Measurements from ENCODE around the gene TREM1. TPM values are rescaled to one million over a fixed set of nuclear protein-coding genes. Genes with fewer than 3 reads are reported as not detected.

TREM1 gene
- 0.13 to 0.50 TPM (median 0.24 TPM) in 5 replicates for total RNA-seq (2022; extraction: Qiagen RNA extraction)

DNA sequence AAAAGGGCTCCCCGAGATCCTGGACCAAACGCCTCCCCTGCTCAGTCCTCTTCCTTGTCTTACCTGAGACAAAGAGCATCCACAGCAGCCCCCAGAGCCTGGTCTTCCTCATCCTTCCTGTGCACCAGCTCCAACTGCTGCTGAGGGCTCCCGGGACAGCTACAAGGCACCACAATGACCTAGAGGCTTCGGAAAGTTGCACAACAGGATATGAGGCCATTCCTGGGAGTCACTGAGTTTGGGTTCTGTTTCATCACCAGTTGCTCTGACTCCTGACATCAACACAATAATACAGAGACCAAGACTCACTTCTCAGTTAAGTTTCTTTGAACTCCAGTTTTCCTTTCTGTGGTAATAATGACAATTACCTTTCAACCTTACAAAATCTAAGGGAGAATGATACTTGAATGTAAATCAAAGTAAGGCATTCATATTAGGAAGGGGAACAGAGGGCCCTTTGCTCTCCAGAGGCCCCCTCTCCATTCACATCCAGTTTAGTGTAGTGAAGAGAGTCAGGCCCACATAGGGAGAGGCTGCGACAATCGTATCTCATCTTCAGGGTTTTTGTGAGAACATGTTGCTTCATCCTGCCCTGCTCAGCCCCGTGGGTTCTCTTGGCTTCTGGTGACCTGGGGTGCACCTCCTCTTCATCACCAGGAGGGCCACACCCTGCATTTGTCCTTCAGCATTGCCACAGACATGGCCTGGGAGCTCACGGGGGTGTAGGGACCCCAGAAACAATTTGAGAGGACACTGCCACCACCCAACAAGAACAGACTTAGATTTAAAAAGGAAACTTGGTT lies at the start of gene TREM1:
Gene TREM1, minus strand, starts transcription at position 139 of the 803 bp plus-strand sequence. Its CDS starts 27 bp downstream, at position 112.

DNA sequence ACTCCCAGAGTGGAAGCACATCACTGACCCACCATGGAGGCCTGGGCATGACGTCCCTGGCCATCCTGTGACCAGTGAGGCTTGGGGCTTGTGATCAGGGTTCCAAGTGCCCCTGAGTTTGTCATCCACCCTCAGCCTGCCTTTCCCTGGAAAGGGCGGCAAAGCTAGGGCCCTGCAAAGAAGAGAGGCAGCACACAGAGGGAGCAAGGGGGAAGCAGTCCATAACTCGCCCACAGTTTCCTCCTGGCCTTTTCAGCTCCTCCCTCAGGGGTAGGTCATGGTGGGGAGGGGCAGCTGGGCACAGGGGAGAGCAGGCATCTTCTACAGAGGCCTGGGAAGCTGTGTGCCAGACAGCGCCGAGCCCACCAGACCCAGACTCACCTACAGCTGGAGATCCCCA lies 48.8 kb upstream of the TREM1 start, which contains the start of gene NCR2:
Gene NCR2, plus strand, starts transcription at position 313 of the 400 bp plus-strand sequence. CDS start 269 bp downstream, outside the sequence.

DNA sequence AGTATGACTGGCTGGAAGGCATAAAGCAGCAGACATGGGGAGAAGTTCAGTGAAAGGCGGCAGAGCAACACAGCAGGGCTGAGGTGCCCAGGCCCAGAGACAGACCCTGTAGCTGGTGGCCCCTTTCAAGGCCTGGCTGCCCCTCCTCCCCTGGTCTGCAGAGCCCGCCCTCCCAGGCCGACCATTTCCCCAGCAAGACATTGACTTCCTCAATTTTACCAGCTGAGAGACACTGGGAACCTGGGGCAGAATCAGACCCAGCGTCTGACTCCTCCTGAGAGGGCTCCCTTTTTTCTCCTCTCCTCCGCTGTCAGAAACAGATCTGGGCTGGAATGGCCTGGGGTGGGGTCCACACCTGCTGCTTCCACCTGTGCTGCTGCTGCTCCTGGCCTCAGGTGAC lies 58.4 kb downstream of the TREM1 start, which contains the start of gene TREML4:
Gene TREML4, plus strand, starts transcription at position 254 of the 400 bp plus-strand sequence. Its CDS starts 79 bp downstream, at position 333.

Other genes starting within 250 kb of the TREM1 start
- 0.33 to 0.62 TPM (median 0.49 TPM) in 5 replicates for gene UNC5CL, start 247.5 kb downstream of the TREM1 start, total RNA-seq (2022; extraction: Qiagen RNA extraction)
- not detected in 5 replicates for gene TSPO2, start 244.2 kb downstream of the TREM1 start, total RNA-seq (2022; extraction: Qiagen RNA extraction)
- gene APOBEC2, start 233.5 kb downstream of the TREM1 start, total RNA-seq (2022; extraction: Qiagen RNA extraction): not detected in 5 replicates
- gene OARD1, start 214.3 kb downstream of the TREM1 start, total RNA-seq (2022; extraction: Qiagen RNA extraction): 15.9 to 21.1 TPM (median 20.1 TPM) in 5 replicates
- gene NFYA, start 213.7 kb downstream of the TREM1 start, total RNA-seq (2022; extraction: Qiagen RNA extraction): 10.8 to 14.1 TPM (median 12.0 TPM) in 5 replicates
- gene TREML1, start 132.3 kb downstream of the TREM1 start, total RNA-seq (2022; extraction: Qiagen RNA extraction): not detected in 5 replicates
- gene TREM2, start 123.6 kb downstream of the TREM1 start, total RNA-seq (2022; extraction: Qiagen RNA extraction): not detected in 5 replicates
- not detected in 5 replicates for gene TREML2, start 85.5 kb downstream of the TREM1 start, total RNA-seq (2022; extraction: Qiagen RNA extraction)
- not detected in 5 replicates for gene TREML4, start 58.3 kb downstream of the TREM1 start, total RNA-seq (2022; extraction: Qiagen RNA extraction)
- gene NCR2, start 48.9 kb upstream of the TREM1 start, total RNA-seq (2022; extraction: Qiagen RNA extraction): not detected in 5 replicates

Measured in A549 treated with Mapracorat at 1 μM for 4 hours (cell line).